GM18517 (cell line): ENCODE data around the gene GINS3.
"Not testable (repeated sequence)": the region's sequence is repeated elsewhere in the genome, so short reads cannot be mapped to it uniquely, and the experiment has no call there.

Experiments used
- ATAC-seq: cut with Tn5 transposase; IDR thresholded peaks from one replicate; pipeline ENCODE4 v1.9.1; 2021; ENCODE audit warnings: mild to moderate bottlenecking, moderate library complexity; ENCODE audit not compliant: unreplicated experiment

Gene GINS3

GRCh38 chr16:58385218-58385773 lies 7.0 kb upstream of the GINS3 start:
- ATAC-seq = no peak

- no peak for ATAC-seq
Measured at GRCh38 chr16:58389724-58390123, 2.5 kb upstream of the GINS3 start.

DNA sequence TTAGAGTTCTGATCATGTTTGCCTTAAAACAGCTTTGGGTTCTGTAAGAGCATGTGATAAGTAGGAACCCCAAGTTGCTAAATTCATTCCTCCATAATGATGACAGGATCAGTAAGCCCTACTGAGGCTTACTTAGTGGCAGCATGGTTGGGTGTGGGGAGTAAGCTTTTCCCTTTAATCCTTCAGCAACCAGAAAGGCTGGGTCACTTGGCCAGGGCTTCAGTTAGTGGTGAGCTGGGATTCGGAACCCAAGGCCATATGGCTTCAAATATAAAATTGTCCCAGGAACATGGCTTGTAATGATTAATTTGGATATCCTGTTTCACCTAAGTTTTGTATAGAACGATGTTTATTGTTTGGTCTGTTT lies 850 bp downstream of the GINS3 start:
- peak; percentile 18 for ATAC-seq

DNA sequence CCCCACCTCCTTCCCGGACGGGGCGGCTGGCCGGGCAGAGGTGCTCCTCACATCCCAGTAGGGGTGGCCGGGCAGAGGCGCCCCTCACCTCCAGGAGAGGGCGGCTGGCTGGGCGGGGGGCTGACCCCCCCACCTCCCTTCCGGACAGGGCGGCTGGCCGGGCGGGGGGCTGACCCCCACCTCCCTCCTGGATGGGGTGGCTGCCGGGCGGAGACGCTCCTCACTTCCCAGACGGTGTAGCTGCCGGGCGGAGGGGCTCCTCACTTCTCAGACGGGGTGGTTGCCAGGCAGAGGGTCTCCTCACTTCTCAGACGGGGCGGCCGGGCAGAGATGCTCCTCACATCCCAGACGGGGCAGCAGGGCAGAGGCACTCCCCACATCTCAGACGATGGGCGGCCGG lies 4.6 kb downstream of the GINS3 start:
- not testable (repeated sequence) for ATAC-seq

DNA sequence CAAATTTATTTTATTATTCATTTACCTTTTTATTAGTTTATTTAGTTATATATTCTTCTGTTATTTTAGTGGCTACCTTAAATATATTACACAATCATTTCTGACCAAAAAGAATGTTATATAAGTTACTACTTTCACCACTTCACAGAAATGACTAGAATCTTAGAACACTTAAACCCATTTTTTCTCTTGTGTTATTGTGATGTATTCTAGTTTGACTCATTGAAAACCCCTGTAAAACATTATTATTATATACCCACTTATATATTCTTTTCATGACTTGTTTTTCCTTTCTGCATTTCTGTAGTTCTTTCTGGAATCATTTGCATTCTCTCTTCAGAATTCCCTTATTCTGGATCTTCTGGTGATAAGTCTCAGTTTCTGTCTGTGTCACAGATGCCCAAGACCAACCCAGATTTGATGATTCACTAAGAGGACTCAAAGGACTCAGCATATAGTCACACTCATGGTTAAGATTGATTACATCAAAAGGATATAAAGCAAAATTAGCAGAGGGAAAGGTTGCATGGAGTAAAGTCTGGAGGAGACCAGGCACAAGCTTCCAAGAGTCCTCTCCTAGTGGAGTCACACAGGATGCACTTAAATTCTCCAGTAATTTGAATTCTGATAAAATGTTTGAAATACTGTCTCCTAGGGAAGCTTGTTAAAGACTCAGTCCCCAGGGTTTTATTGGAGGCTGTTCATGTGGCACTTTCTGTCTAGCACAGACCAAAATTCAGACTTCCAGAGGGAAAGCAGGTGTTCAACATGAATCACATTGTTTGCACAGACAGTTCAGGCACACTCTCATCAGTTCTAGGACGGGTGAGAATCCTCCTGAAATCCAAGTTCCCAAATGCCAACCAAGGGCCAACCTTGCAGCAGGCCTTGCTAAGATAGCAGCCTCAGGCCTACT lies 7.7 kb downstream of the GINS3 start:
- ATAC-seq = no peak

GRCh38 chr16:58401305-58401704 lies 9.0 kb downstream of the GINS3 start:
- not testable (repeated sequence) for ATAC-seq

DNA sequence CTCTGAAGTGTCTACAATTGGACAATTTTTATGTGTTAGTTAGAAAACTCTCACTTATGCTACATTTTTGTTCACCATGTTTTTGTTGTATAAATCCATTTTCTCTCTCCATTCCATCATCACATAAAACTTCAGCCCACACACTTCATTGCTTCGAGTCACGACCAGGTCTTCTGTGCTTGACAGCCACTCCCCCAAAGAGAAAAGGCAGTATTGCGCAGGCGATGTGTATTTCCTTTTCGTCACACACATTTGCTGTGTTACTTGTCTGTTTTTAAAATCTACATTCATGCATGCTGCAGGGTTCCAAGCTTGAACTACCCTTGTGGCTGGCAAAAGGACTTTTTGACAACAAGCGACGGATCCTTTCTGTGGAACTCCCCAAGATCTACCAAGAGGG lies 10.5 kb downstream of the GINS3 start:
- ATAC-seq = no peak

DNA sequence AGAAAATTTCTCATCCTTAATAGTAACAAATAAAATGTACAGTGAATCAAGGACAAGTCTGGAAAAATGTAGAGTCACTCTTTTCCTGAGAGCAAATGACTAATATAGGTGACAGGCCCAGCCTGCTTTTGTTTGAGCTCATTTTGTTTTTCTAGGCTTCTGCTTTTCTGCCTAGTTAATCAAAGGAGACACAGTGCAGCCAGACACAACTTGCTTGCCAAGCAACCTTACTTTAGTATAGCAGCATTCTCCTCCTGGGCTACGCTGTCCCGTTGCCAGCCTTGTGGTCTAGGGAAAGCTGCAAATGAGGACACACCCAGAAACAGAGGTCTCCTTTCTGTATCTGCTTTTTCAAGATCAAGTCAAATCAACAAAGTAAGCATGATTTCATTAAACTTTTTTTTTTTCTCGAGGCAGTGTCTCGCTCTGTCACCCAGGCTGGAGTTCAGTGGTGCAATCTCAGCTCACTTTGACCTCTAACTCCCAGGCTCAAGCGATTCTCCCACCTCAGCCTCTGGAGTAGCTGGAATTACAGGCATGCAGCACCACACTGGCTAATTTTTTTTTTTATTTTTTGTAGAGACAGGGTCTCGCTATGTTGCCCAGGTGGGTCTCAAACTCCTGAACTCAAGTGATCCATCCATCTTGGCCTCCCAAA lies 17.2 kb downstream of the GINS3 start:
- no peak for ATAC-seq

DNA sequence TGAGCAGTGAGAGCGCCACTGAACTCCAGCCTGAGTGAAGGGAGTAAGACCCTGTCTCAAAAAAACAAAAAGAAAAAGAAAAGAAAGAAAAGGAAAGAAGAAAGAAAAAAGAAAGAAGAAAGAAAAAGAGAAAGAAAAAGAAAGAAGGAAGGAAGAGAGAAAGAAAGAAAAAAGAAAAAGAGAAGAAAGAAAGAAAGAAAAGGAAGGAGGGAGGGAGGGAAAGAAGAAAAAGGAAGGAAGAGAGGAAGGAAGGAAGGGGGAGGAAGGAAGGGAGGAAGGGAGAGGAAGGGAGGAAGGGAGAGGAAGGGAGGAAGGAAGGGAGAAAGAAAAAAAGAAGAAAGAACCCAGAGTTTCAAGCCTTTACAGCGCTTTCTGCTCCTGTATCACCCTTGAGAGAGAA lies 19.1 kb downstream of the GINS3 start:
- no peak for ATAC-seq

GRCh38 chr16:58411736-58412614 lies 19.7 kb downstream of the GINS3 start:
- ATAC-seq = no peak

DNA sequence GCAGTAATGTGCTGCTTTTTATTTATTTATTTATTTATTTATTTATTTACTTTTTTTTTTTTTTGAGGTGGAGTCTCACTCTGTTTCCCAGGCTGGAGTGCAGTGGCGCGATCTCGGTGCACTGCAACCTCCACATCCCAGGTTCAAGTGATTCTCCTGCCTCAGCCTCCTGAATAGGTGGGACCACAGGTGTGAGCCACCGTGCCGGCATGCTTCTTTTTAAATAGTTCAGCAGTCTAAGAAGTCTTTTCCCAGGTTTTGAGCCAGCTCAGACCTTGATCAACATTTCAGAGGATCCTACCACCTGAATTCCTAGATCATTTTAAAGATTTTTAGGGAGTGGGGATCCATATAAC lies 20.3 kb downstream of the GINS3 start:
- not testable (repeated sequence) for ATAC-seq

DNA sequence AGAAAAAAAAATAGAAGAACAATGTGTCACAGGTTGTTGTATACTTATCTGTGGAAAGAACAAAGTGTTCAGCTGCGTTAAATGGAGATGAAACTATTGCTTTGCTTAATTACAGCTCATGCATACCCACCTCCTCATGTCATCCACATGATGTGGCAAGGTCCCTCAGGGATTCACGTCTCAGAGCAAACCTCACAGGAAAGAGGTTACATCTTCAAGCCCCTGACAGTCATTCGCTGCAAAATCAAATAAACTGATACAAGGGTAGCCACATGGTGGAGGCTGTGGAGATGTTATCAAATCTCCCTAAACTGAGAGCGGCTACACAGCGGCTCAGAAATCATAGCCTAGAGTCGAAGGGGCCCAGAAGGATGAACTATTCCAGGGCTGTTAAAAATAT lies 21.1 kb downstream of the GINS3 start:
- ATAC-seq = no peak

DNA sequence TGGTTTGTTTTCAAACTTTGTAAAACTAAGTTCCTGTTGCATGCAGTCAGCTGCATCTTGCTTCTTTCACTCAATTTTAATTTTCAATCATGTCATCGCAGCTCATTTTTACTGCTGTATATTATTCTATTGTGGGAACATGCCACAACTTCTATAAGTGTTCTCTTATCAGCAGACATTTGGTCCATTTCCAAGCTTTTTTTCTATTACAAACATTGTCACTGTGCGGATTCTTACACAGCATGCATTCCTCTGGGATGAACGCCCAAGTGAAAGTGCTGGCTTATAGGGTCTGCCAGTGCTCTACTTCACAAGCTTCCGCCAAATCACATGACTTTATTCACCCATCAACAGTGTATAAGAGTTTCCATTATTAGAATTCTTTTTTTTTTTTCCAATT lies 22.7 kb downstream of the GINS3 start:
- no peak for ATAC-seq

GRCh38 chr16:58415961-58416360 lies 23.7 kb downstream of the GINS3 start:
- not testable (repeated sequence) for ATAC-seq

DNA sequence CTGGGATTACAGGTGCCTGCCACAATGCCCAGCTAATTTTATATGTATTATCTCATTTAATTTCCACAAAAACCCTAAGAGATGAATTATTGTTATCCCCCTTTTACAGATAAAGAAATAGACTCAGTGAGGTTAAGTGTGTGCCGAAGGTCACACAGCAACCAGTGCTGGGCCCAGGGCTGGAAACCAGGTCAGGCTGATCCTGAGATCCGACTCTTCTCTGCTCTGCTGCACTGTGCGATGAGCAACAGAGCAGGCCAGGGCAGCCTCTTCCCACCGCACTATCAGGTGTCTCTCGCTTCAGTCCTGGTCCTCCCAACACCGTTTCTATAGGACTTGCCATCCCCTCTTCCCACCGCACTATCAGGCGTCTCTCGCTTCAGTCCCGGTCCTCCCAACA lies 24.8 kb downstream of the GINS3 start:
- no peak for ATAC-seq

- ATAC-seq = no peak
Measured at GRCh38 chr16:58417600-58417999, 25.3 kb downstream of the GINS3 start.

GRCh38 chr16:58418026-58418425 lies 25.8 kb downstream of the GINS3 start:
- ATAC-seq = no peak

GRCh38 chr16:58418601-58419000 lies 26.3 kb downstream of the GINS3 start:
- no peak for ATAC-seq

DNA sequence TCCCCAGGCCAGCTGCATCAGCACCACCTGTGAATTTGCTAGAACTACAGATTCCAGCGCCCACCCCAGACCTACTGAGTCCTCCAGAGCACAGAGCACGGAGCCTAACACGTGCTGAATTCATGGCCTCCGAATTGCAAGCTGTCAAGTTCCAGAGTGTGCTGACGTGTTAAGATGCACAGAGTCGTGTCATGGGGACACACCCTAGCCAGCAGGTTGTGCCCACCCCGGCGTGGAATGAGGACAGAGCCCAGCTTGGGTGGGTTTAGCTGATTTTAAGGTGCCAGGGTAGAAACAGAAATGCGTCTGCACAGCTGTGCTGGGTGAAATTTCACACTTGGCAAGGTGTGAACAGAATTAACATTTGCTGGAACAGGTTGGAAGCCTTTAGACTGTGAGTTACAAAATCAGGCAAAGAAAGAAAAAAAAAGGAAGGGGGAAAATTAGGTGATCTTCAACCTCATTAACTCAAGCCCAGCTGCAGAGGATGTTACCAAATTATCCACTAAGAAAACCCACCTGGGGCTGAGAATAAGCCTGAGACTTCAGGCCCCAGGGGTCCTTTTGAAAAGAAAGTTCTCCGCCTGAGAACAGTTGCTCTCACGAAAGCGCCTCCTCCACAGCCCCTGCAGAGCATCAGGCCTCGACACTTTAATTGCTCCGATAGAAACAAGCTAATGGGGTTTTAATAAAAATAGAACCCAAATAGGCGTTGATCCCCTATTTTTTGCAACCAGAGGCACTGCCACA lies 27.1 kb downstream of the GINS3 start:
- no peak for ATAC-seq

- ATAC-seq = no peak
Measured at GRCh38 chr16:58421059-58421458, 28.8 kb downstream of the GINS3 start.
